HG02571 (cell line): ENCODE data around the gene NSUN2.
"Not testable (repeated sequence)": the region's sequence is repeated elsewhere in the genome, so short reads cannot be mapped to it uniquely, and the experiment has no call there.

ENCODE experiments used
- ATAC-seq: cut with Tn5 transposase; IDR thresholded peaks from one replicate; pipeline ENCODE4 v1.9.1; 2021; ENCODE audit warnings: mild to moderate bottlenecking, moderate library complexity; ENCODE audit not compliant: unreplicated experiment

The NSUN2 gene

GRCh38 chr5:6584727-6585126, 48.1 kb downstream of the NSUN2 start:
- no peak for ATAC-seq

GRCh38 chr5:6584101-6584645, 48.7 kb downstream of the NSUN2 start:
- ATAC-seq, result no peak

GRCh38 chr5:6583049-6583880, 49.6 kb downstream of the NSUN2 start:
- ATAC-seq, result no peak

GRCh38 chr5:6582507-6583048, 50.3 kb downstream of the NSUN2 start:
- no peak for ATAC-seq

GRCh38 chr5:6581559-6582426, 51.1 kb downstream of the NSUN2 start:
- ATAC-seq, result no peak

GRCh38 chr5:6581090-6581489, 51.8 kb downstream of the NSUN2 start:
- no peak for ATAC-seq

- no peak for ATAC-seq
Observed at GRCh38 chr5:6579535-6579934, 53.3 kb downstream of the NSUN2 start.

GRCh38 chr5:6578676-6579343, 54.0 kb downstream of the NSUN2 start:
- no peak for ATAC-seq

GRCh38 chr5:6576861-6577501, 55.9 kb downstream of the NSUN2 start:
- ATAC-seq, result no peak

GRCh38 chr5:6574537-6575245, 58.2 kb downstream of the NSUN2 start:
- ATAC-seq, result no peak

GRCh38 chr5:6574111-6574510, 58.7 kb downstream of the NSUN2 start:
- ATAC-seq, result no peak

GRCh38 chr5:6573651-6574101, 59.2 kb downstream of the NSUN2 start:
- ATAC-seq, result no peak

- no peak for ATAC-seq
Observed at GRCh38 chr5:6572825-6573380, 59.9 kb downstream of the NSUN2 start.

GRCh38 chr5:6572086-6572824, 60.6 kb downstream of the NSUN2 start:
- ATAC-seq, result no peak

GRCh38 chr5:6571607-6572006, 61.2 kb downstream of the NSUN2 start:
- ATAC-seq, result not testable (repeated sequence)

- no peak for ATAC-seq
Observed at GRCh38 chr5:6570530-6570929, 62.3 kb downstream of the NSUN2 start.

GRCh38 chr5:6568889-6569288, 64.0 kb downstream of the NSUN2 start:
- no peak for ATAC-seq

- no peak for ATAC-seq
Observed at GRCh38 chr5:6568383-6568782, 64.5 kb downstream of the NSUN2 start.

- no peak for ATAC-seq
Observed at GRCh38 chr5:6567835-6568234, 65.0 kb downstream of the NSUN2 start.
